MV-4-11 (cell line): Measurements from ENCODE around the gene HECTD4.
A peak's percentile ranks its signal among the peaks of the same experiment; 100 is the strongest.
"Not testable (repeated sequence)": the region's sequence is repeated elsewhere in the genome, so short reads cannot be mapped to it uniquely, and the experiment has no call there.

Source experiments
- DNase-seq: peaks from one replicate; lab custom pipeline; 2025; lab: John Stamatoyannopoulos, UW

The HECTD4 gene

GRCh38 chr12:112353393-112353792 is 28.8 kb downstream of the HECTD4 start:
- no peak for DNase-seq

GRCh38 chr12:112352921-112353320 is 29.3 kb downstream of the HECTD4 start:
- no peak for DNase-seq

- DNase-seq: no peak
Observed at GRCh38 chr12:112350593-112351592, 31.3 kb downstream of the HECTD4 start.

GRCh38 chr12:112349431-112349830 is 32.8 kb downstream of the HECTD4 start:
- DNase-seq: peak; percentile 59

- not testable (repeated sequence) for DNase-seq
Observed at GRCh38 chr12:112348926-112349325, 33.3 kb downstream of the HECTD4 start.

GRCh38 chr12:112347581-112347982 is 34.6 kb downstream of the HECTD4 start:
- no peak for DNase-seq

- no peak for DNase-seq
Observed at GRCh38 chr12:112346194-112346593, 36.0 kb downstream of the HECTD4 start.

GRCh38 chr12:112344220-112344619 is 38.0 kb downstream of the HECTD4 start:
- DNase-seq: no peak

- no peak for DNase-seq
Observed at GRCh38 chr12:112342587-112342986, 39.6 kb downstream of the HECTD4 start.

GRCh38 chr12:112341046-112341825 is 41.0 kb downstream of the HECTD4 start:
- DNase-seq: no peak

- DNase-seq: no peak
Observed at GRCh38 chr12:112340230-112340629, 42.0 kb downstream of the HECTD4 start.

GRCh38 chr12:112334999-112335398 is 47.2 kb downstream of the HECTD4 start:
- DNase-seq: not testable (repeated sequence)

GRCh38 chr12:112333019-112333418 is 49.2 kb downstream of the HECTD4 start:
- no peak for DNase-seq

- peak; percentile 56 for DNase-seq
Observed at GRCh38 chr12:112331886-112332285, 50.3 kb downstream of the HECTD4 start.

- no peak for DNase-seq
Observed at GRCh38 chr12:112330706-112331105, 51.5 kb downstream of the HECTD4 start.

GRCh38 chr12:112328456-112329124 is 53.6 kb downstream of the HECTD4 start:
- DNase-seq: no peak

- no peak for DNase-seq
Observed at GRCh38 chr12:112327209-112327938, 54.9 kb downstream of the HECTD4 start.

- no peak for DNase-seq
Observed at GRCh38 chr12:112325622-112326207, 56.5 kb downstream of the HECTD4 start.

- DNase-seq: no peak
Observed at GRCh38 chr12:112325157-112325556, 57.1 kb downstream of the HECTD4 start.

- DNase-seq: no peak
Observed at GRCh38 chr12:112322882-112323547, 59.2 kb downstream of the HECTD4 start.

- no peak for DNase-seq
Observed at GRCh38 chr12:112322441-112322840, 59.8 kb downstream of the HECTD4 start.
